ENCODE data around the gene HLA-DOA. TPM values are rescaled to one million over a fixed set of nuclear protein-coding genes. Genes with fewer than 3 reads are reported as not detected.

Gene HLA-DOA
- total and polyA plus RNA-seq, 2 of the 8 experiments (the other 6 are each of a cell fraction or from before 2014, with no cell fraction given): 23.7 to 89.0 TPM

GRCh38 chr6:33050014-33050810 lies 40.8 kb upstream of the HLA-DOA start:
- H4K91ac ChIP-seq (replicated peaks; ENCODE audit: insufficient read length, low read length): no peak overlapping the region
- POLR2A ChIA-PET (ENCODE audit: partially characterized antibody): interaction anchor here (1.0 kb wide), 1 partner anchor 14 kb away, joined by 3 read pairs; no protein-coding TSS in a partner anchor
- FAIRE-seq: no peak
- H3K9ac ChIP-seq (replicated peaks in 1 of 4; ENCODE audit: extremely low read depth in 1 of 4, low read depth in 3 of 4, low read length in 3 of 4): no peak overlapping the region
- H3K4me3 ChIP-seq (ENCODE audit: extremely low read depth in 1 of 4, insufficient read depth in 2 of 4, low read depth in 3 of 4, low read length in 4 of 4): no peak overlapping the region
- no peak overlapping the region for H3K14ac ChIP-seq (ENCODE audit: insufficient read length)
- no peaks in the 10 kb centered on the region for H3K36me3 ChIP-seq (ENCODE audit: control insufficient read depth in 2 of 4, insufficient read depth in 4 of 4, low read length in 3 of 4)
- H2BK20ac ChIP-seq (ENCODE audit: low read length): no peak overlapping the region
- no peaks in the 10 kb centered on the region for H3K79me2 ChIP-seq (ENCODE audit: control insufficient read depth in 1 of 2, insufficient read depth in 2 of 2, low read length in 2 of 2)
- no peak overlapping the region for H3K4me2 ChIP-seq (ENCODE audit: insufficient read depth in 1 of 2, low read depth in 2 of 2, low read length in 2 of 2)
- H3K4ac ChIP-seq (replicated peaks; ENCODE audit: insufficient read length, low read depth, low read length): no peak overlapping the region
- H3K79me1 ChIP-seq (ENCODE audit: low read depth, low read length): no peaks in the 10 kb centered on the region
- H3K4me1 ChIP-seq (replicated peaks in 1 of 4; ENCODE audit: control insufficient read depth in 3 of 4, insufficient read depth in 4 of 4, low read length in 3 of 4): peaks cover 6 to 10% (median 7%) of the 10 kb centered on the region in 4 experiments; a peak in 4 of 7 replicates
- WGBS, 2 experiments (ENCODE audit: extremely low coverage in 1 of 2, insufficient coverage in 1 of 2, insufficient read length in 1 of 2, insufficient replicate concordance in 2 of 2, low coverage in 1 of 2, low lambda C conversion rate in 2 of 2, missing lambda C conversion rate in 1 of 2): 86% methylated on average over 6 of the region's 6 CpGs; no CpG with 5 or more reads in 1 of the 2 experiments
- no peak for DNase-seq (ENCODE audit: low read depth in 1 of 2, low spot score in 2 of 2)
- no peak overlapping the region for H2BK5ac ChIP-seq (ENCODE audit: low read depth, low read length)
- peaks cover 0 to 8% of the 10 kb centered on the region in 2 experiments; a peak in 2 of 4 replicates for H3K9me3 ChIP-seq (ENCODE audit: insufficient read depth in 2 of 2, low read depth in 1 of 2, low read length in 1 of 2)
- H3K23me2 ChIP-seq (ENCODE audit: low read depth, low read length): no peaks in the 10 kb centered on the region
- no peak overlapping the region for H2AK5ac ChIP-seq (ENCODE audit: low read depth, low read length)
- no peak overlapping the region for H3K56ac ChIP-seq (replicated peaks; ENCODE audit: insufficient read length, low read depth, low read length)
- no peak overlapping the region for H3K27ac ChIP-seq (ENCODE audit: low read depth, low read length)
- no peak overlapping the region for H3K18ac ChIP-seq (ENCODE audit: extremely low read depth, low read length)
- no peak overlapping the region for H2AFZ ChIP-seq (ENCODE audit: low read length)
- H2BK12ac ChIP-seq (ENCODE audit: low read depth, low read length): no peak overlapping the region
- no peak overlapping the region for H3K23ac ChIP-seq (ENCODE audit: insufficient read length)
- no peaks in the 10 kb centered on the region for H4K20me1 ChIP-seq (replicated peaks in 1 of 2; ENCODE audit: control insufficient read depth in 1 of 2, insufficient read depth in 2 of 2, low read length in 2 of 2)
- no peaks in the 10 kb centered on the region for H3K27me3 ChIP-seq (replicated peaks in 1 of 4; ENCODE audit: control insufficient read depth in 3 of 4, extremely low read depth in 1 of 4, insufficient read depth in 3 of 4, low read length in 3 of 4)
- no peak overlapping the region for H4K8ac ChIP-seq (ENCODE audit: extremely low read depth, insufficient read depth, low read length)
- no peak overlapping the region for H2BK120ac ChIP-seq (replicated peaks; ENCODE audit: low read depth, low read length)
- H4K5ac ChIP-seq (ENCODE audit: insufficient read length, low read depth, low read length): no peak overlapping the region
- CTCF ChIA-PET (ENCODE audit: partially characterized antibody): interaction anchor here (0.6 to 6.4 kb wide), 26 partner anchors 11 to 536 kb away, joined by 3 to 38 read pairs (median 5); partner anchors contain the start of gene HLA-DPA1
- no peak overlapping the region for H2BK15ac ChIP-seq (ENCODE audit: low read length)
- TF ChIP-seq CHD1 (IDR thresholded peaks at IDR 0.05; ENCODE audit: low read depth, low read length): no peak
- TF ChIP-seq ASH2L (IDR thresholded peaks at IDR 0.05; ENCODE audit: low read length): no peak
- TF ChIP-seq SUZ12 (IDR thresholded peaks at IDR 0.05; ENCODE audit: low read length): no peak
- TF ChIP-seq HDAC2 (IDR thresholded peaks at IDR 0.05; ENCODE audit: borderline replicate concordance in 1 of 2, low read depth in 2 of 2, low read length in 2 of 2): no peak
- TF ChIP-seq BRCA1 (IDR thresholded peaks at IDR 0.05; ENCODE audit: low read depth, low read length): no peak
- no peak for TF ChIP-seq RBBP5 (IDR thresholded peaks at IDR 0.05; ENCODE audit: borderline replicate concordance, low read depth, low read length)
- no peak for TF ChIP-seq SAP30 (IDR thresholded peaks at IDR 0.05; ENCODE audit: insufficient read depth, insufficient replicate concordance, low read length)
- no peak for TF ChIP-seq SP4 (IDR thresholded peaks at IDR 0.05; ENCODE audit: low read length)
- TF ChIP-seq, protein P1, sequence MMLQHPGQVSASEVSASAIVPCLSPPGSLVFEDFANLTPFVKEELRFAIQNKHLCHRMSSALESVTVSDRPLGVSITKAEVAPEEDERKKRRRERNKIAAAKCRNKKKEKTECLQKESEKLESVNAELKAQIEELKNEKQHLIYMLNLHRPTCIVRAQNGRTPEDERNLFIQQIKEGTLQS (IDR thresholded peaks at IDR 0.05; ENCODE audit: insufficient read depth, low read depth, low read length): no peak
- TF ChIP-seq CEBPB (IDR thresholded peaks at IDR 0.05; ENCODE audit: low read depth, low read length): no peak

All from H1 (cell line).